ENCODE data around the gene NISCH. TPM values are rescaled to one million over a fixed set of nuclear protein-coding genes. Genes with fewer than 3 reads are reported as not detected.

Gene NISCH
- total RNA-seq, 6 experiments from 2014 or later: 46.4 to 62.5 (median 55.8) TPM

DNA sequence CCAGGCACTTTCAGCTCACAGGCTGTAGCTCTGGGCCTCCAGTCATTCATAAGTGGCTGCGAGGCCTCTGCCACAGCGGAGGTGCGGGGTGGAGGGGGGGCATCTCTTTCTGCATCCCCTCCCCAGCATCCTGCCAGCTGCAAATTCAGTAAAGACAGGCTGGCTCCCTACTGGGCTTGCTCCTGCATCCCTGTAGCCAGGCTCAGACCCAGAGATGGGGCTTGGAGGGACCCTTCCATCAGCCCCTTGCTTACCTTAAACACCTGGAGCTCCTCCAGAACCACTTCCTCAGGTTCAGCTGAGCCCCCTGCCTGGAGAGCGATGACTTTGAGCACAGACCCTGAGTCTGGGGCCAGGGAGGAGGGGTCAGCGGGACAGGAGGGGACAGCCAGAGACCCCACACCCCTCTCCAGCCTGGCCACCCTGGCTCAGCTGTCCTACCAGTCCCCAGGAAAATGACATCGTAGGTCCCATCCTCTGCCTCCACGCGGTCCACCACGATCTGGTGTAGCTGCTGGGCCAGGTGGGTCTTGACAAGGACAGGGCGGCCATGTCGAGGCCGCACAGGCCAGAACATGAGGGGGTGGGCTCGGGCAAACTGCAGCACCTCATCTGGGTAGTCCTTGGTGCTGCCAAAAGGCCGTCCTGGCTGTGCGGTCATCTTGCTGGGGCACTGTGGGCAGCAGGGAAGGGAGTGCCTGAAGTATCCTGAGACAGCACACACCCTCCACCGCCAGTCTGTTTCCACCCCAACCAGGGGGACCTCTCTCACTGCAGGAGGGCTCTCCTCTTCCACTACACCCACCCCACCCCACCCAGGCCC is 15.8 kb upstream of the NISCH start:
- no peak for DNase-seq
- no peaks in the 10 kb centered on the region for H3K36me3 Mint-ChIP-seq (ENCODE audit: low read depth)
- H3K27me3 Mint-ChIP-seq (ENCODE audit: insufficient read depth): peaks cover 23% of the 10 kb centered on the region
- H3K4me3 Mint-ChIP-seq: no peak overlapping the region
- no peaks in the 10 kb centered on the region for H3K9me3 Mint-ChIP-seq
- TF ChIP-seq CTCF (IDR thresholded peaks at IDR 0.05): no peak
- no peaks in the 10 kb centered on the region for H3K4me1 Mint-ChIP-seq (ENCODE audit: low read depth)
- no peak overlapping the region for H3K27ac Mint-ChIP-seq

DNA sequence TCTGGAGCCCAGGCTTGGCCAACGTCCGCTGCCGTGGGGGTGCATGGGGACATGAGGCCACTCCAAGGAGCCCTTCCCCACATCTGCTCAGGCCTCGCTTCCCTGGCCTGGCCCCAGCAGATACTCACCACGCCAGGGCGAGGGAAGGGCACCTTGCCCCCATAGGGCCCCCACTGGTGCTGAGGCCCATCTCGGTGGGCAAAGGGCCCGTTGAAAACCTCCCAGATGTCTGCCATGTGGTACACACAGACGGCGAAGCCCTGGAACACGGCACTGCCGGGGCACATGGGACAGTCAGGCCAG is 15.2 kb upstream of the NISCH start:
- no peak for TF ChIP-seq CTCF (IDR thresholded peaks at IDR 0.05)
- DNase-seq: no peak
- no peaks in the 10 kb centered on the region for H3K4me1 Mint-ChIP-seq (ENCODE audit: low read depth)
- no peak overlapping the region for H3K27ac Mint-ChIP-seq
- no peak overlapping the region for H3K4me3 Mint-ChIP-seq
- H3K36me3 Mint-ChIP-seq (ENCODE audit: low read depth): no peaks in the 10 kb centered on the region
- no peaks in the 10 kb centered on the region for H3K9me3 Mint-ChIP-seq
- peaks cover 23% of the 10 kb centered on the region for H3K27me3 Mint-ChIP-seq (ENCODE audit: insufficient read depth)

DNA sequence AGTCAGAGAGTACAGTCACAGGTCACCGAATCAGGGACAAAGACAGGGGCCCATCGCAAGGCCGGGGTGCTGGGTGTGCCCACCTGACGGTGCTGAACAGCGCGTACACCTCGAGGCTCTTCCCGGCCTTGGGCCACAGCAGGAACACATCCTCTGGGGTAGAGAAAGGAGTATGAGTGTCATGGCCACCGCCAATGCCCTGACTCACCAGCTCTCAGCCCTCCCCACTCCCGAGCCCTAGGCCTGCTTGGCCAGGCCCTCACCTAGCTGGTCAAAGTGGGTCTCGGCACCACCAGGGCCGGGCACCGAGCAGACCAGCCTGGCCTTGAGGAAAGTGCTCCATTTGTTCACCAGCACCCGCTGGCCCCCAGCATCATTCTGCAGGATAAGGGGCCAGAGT is 14.7 kb upstream of the NISCH start:
- Mint-ChIP-seq H3K4me3 (no peak overlapping the region), H3K9me3 (no peaks in the 10 kb centered on the region), H3K36me3 (ENCODE audit: low read depth) (no peaks in the 10 kb centered on the region), H3K27me3 (ENCODE audit: insufficient read depth) (peaks cover 25% of the 10 kb centered on the region), H3K4me1 (ENCODE audit: low read depth) (no peaks in the 10 kb centered on the region), H3K27ac (no peak overlapping the region)
- TF ChIP-seq CTCF (IDR thresholded peaks at IDR 0.05): no peak
- DNase-seq: no peak

DNA sequence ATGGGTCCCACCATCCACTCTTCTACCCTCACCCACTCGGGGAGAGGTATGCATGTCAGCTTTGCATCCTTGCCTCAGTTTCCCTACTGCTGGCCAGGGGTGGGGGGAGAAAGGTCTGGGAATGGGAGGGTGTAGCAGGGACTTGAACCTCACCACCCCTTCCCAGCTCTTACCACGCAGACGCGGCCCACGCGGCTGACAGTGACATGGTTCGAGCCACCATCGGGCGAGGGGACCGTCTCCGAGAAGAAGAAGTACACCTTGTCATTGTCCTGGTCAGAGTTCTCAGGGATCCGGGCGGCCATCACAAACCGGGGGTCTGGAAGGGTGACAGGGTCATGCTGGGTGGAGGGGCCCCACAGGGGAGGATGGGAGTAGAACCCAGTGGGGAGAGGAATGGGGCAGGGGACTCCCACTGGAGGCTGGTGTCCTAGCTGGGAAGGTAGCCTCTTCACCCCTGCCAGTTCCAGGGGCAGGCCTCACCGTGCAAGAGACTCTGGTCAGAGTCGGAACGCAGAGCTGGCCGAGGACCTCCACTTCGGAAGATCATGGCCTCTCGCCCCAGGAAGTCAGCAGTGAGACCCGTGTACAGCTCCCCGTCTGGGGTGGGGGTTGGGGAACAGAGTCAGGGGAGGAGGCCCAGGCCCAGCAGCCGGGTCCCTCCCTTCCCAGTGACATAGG is 14.2 kb upstream of the NISCH start:
- Mint-ChIP-seq H3K27me3 (ENCODE audit: insufficient read depth) (peaks cover 22% of the 10 kb centered on the region), H3K9me3 (no peaks in the 10 kb centered on the region), H3K4me3 (no peak overlapping the region), H3K36me3 (ENCODE audit: low read depth) (no peaks in the 10 kb centered on the region), H3K4me1 (ENCODE audit: low read depth) (no peaks in the 10 kb centered on the region), H3K27ac (no peak overlapping the region)
- TF ChIP-seq CTCF (IDR thresholded peaks at IDR 0.05): no peak
- no peak for DNase-seq

GRCh38 chr3:52441772-52442332 is 13.6 kb upstream of the NISCH start:
- no peak overlapping the region for H3K27ac Mint-ChIP-seq
- H3K36me3 Mint-ChIP-seq (ENCODE audit: low read depth): no peaks in the 10 kb centered on the region
- H3K27me3 Mint-ChIP-seq (ENCODE audit: insufficient read depth): peaks cover 18% of the 10 kb centered on the region
- no peak for TF ChIP-seq CTCF (IDR thresholded peaks at IDR 0.05)
- no peak for DNase-seq
- no peak overlapping the region for H3K4me3 Mint-ChIP-seq
- no peaks in the 10 kb centered on the region for H3K4me1 Mint-ChIP-seq (ENCODE audit: low read depth)
- no peaks in the 10 kb centered on the region for H3K9me3 Mint-ChIP-seq
